Left cardiac atrium (tissue), 4 donors: ENCODE measurements around the gene TTLL4. TPM values are rescaled to one million over a fixed set of nuclear protein-coding genes. Genes with fewer than 3 reads are reported as not detected.
"Not testable (repeated sequence)": the region's sequence is repeated elsewhere in the genome, so short reads cannot be mapped to it uniquely, and the experiment has no call there.

Source experiments
- ATAC-seq, 2 donors: fragments of 200-7000 bp; cut with Tn5 transposase; one replicate each; pipeline ENCODE4 v1.9.1; 2020; ENCODE audit warnings: mild to moderate bottlenecking in 2 of 2, moderate library complexity in 2 of 2
- DNase-seq: peaks from one replicate; pipeline ENCODE4 v3.0.0-alpha.2; 2020
- intact Hi-C, 2 donors: fragments of 100-400 bp; cut with DNase I; formaldehyde crosslinking; loops; one replicate each; pipeline versions ENCODE4 v1.14.1 to v1.15.1; 2022 to 2023
- total RNA-seq, 2 donors: library from RNA; stranded (reverse); fragmentation: NEBNext Ultra II Directional; extraction: Animal tissue kit (Norgen Biotek cat#: 25700); gene quantifications; one replicate each; pipeline ENCODE4 v1.2.1, GENCODE V29; 2021
- donor health status: DM: no; HTN: yes; CAD: no.
- donor health status: DM: no; HTN: yes; CAD: no; lungs with severe emphysema.
- donor health status: DM: yes; HTN: yes; CAD: no.
- donor health status: Dilated cardiomyopathy.

The TTLL4 gene
- total RNA-seq, 2 donors from 2014 or later, result 8.0 to 12.3 TPM

GRCh38 chr2:218733171-218734021 lies 22.8 kb downstream of the TTLL4 start:
- intact Hi-C loops, result loop anchor here in 1 of 2 donors (10.0 kb wide), 1 partner anchor 111 kb away; no protein-coding TSS in a partner anchor
- ATAC-seq, result peak; percentile 64 to 73
- peak; percentile 52 for DNase-seq

DNA sequence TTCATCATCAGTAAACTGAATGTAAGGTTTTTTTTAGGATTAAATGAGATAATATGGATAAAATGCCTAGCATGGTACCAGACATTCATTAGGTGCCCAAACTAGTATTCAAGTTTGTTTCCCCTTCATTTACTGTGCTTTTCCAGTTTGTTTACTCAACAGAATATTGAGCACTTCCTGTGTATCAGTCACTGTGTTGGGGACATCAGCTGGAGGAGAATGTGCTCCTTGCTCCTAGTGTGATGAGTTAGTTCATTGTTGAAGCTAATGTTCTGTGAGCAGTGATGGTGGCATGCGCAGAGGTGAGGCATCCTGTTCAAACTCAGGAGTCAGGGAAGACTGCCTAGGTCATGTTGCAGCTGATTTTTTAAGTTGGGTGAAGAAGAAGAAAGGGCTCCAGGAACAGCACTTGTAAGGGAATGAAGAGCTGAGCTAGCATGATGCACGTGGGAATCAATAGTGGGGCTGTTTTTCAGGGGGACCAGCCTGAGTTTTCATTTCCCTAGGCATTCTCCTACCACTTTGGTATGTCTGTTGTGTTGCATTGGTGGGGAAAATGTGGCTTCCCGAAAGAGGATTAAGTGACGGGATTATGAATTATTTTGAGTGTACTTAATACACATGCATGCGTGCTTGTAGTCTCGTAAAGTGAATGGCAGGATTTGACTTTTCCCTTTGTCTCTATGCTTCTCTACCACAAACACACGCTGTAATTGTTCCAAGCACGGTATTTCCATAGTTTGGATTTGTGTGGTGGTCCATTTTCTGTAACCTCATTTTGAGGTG lies 23.7 kb downstream of the TTLL4 start:
- intact Hi-C loops, result loop anchor here in 1 of 2 donors (10.0 kb wide), 1 partner anchor 110 kb away; no protein-coding TSS in a partner anchor
- ATAC-seq (no peak), DNase-seq (no peak)

GRCh38 chr2:218736531-218736930 lies 25.9 kb downstream of the TTLL4 start:
- intact Hi-C loops, result loop anchor here in 1 of 2 donors (10.0 kb wide), 1 partner anchor 108 kb away; no protein-coding TSS in a partner anchor
- no peak for ATAC-seq

DNA sequence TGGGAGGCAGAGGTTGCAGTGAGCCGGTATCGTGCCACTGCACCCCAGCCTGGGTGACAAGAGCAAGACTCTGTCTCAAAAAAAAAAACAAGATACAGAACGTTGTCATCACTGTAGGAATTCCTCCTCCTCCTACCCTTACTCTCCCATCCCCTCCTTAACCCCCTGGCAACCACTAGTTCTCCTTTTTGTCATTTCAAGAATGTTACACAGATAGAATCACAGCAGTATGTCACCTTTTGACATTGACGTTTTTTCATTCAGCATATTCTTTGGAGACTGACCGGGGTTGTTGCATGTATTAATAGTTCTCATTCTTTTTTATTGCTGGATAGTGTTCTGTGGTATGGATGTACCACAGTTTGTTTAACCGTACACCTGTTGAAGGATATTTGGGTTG lies 32.4 kb downstream of the TTLL4 start:
- intact Hi-C loops, result no loop called here
- no peak for ATAC-seq
- DNase-seq, result no peak

More at GRCh38 chr2:218736531-218736930, 25.9 kb downstream of the TTLL4 start:
- no peak for DNase-seq

GRCh38 chr2:218744615-218745014 lies 34.0 kb downstream of the TTLL4 start:
- ATAC-seq (no peak), DNase-seq (no peak)
- intact Hi-C loops, result no loop called here

GRCh38 chr2:218745160-218745558 lies 34.5 kb downstream of the TTLL4 start:
- no peak for DNase-seq
- ATAC-seq, result peak; percentile 43 to 65
- intact Hi-C loops, result no loop called here

DNA sequence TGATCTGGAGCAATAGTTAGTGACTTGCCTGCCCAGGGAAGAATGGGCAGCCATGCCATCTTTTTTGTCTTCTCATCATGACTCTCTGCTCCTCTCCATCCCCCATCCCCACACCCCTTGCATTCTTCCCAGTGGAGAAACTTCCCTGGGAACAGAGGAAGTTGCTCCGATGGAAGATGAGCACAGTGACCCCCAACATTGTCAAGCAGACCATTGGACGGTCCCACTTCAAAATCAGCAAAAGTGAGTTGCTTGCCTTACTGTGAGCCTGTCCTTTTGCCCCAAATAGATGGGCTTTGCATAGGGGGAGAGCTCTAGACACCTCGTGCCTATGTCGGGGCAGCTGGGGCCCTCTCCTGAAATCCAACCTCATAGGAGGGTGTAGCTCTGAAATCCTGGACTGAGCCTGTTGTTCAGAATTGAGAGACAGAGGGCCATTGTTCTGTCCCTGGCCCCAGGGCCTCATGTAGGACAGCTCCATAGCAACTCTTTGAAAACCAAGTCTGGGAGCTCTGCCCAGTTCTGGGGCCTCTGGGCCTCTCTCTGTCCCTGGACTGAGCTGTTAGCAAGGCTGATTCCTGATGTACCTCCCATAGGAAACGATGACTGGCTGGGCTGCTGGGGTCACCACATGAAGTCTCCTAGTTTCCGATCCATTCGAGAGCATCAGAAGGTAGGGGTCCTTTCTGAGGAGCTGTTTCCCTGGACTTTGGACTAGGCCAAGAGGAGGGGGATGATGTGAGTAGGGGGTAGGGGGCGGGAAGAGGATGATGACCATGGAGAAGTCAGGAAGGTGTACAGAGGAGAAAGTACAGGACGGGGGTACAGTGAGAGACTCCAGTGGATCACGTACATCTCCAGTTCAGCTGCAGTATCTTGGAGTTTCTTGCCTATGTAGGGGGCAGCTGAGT lies 35.2 kb downstream of the TTLL4 start:
- peak; percentile 92 to 95 for ATAC-seq
- intact Hi-C loops, result no loop called here
- peak; percentile 79 for DNase-seq

- intact Hi-C loops, result no loop called here
- no peak for DNase-seq
- ATAC-seq, result no peak
Measured at GRCh38 chr2:218746470-218746795, 35.8 kb downstream of the TTLL4 start.

- DNase-seq, result peak; percentile 45
- peak in 1 of 2 donors; percentile 30 for ATAC-seq
- intact Hi-C loops, result no loop called here
Measured at GRCh38 chr2:218746960-218747359, 36.3 kb downstream of the TTLL4 start.

- DNase-seq (no peak), ATAC-seq (no peak)
- intact Hi-C loops, result no loop called here
Measured at GRCh38 chr2:218748741-218749441, 38.3 kb downstream of the TTLL4 start.

- DNase-seq, result no peak
- intact Hi-C loops, result no loop called here
- ATAC-seq, result no peak
Measured at GRCh38 chr2:218754201-218754600, 43.6 kb downstream of the TTLL4 start.

DNA sequence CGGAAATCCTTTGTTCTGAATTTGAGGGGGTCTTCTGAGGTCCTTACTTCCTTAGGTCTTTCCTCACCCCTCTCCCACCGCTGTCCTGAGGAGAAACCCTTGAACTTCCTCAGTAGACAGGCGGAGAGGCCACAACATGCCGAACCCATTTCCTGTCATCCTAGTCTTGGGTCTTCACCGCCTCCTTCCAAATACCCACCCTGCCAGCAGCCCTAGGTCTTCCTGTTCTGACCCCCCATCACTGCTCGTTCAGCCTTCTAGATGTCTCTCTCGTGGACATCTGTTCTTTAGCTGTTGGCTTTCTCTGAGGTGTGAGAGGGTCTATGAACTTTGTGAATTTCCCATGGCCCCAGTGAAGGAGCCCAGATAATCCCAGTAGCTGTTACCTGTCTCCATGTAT lies 44.1 kb downstream of the TTLL4 start:
- ATAC-seq (no peak), DNase-seq (no peak)
- intact Hi-C loops, result no loop called here

GRCh38 chr2:218755198-218755566 lies 44.5 kb downstream of the TTLL4 start:
- intact Hi-C loops, result no loop called here
- ATAC-seq (no peak), DNase-seq (no peak)

DNA sequence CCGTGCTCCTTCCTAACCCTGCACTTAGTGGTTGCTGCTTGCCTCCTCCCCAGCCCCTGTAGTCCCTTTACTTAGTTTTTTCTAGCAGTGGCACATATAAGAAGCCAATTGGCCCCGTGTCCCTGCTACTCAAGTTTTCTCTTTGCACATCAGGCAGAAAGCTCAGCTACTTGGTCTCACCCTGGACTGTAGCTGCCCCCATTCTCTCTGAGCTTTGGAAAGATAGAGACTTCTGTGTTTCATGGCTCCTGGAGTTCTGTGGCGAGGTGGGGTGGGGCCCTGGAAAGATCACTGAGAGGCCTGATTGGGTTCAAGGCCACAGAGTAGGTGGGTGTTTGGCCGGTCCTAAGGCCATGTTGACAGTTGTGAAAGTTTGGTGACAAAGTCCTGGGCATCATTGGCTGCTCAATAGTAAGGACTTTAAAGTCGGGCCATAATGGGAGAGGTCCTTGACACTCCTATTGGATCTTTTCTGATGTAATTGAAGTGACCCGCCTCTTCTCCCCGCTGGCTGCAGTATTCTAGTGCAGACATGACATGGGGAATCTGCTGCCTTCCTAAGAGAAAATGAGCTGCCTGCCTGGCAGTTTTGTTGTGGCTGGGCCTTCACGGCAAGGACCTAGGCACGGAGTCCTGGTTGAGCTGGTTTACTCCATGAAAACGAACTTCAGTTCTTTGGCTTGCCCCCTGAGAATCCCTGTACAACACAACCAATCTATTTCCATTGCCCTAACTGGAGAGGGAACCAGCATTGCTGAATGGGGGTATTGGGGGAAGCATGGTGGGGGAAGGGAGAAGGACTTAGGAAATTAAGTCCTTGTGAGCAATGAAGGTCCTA lies 45.2 kb downstream of the TTLL4 start:
- DNase-seq (no peak), ATAC-seq (no peak)
- intact Hi-C loops, result no loop called here

- DNase-seq (no peak), ATAC-seq (peak in 1 of 2 donors; percentile 21)
- intact Hi-C loops, result no loop called here
Measured at GRCh38 chr2:218756599-218757377, 46.2 kb downstream of the TTLL4 start.

- intact Hi-C loops, result no loop called here
- ATAC-seq, result no peak
- no peak for DNase-seq
Measured at GRCh38 chr2:218761795-218762194, 51.2 kb downstream of the TTLL4 start.

GRCh38 chr2:218772759-218773158 lies 62.1 kb downstream of the TTLL4 start:
- intact Hi-C loops, DNase-seq, ATAC-seq: not testable (repeated sequence)
